ENCODE measurements around the gene OTOS. TPM values are rescaled to one million over a fixed set of nuclear protein-coding genes. Genes with fewer than 3 reads are reported as not detected.

OTOS gene
- total and polyA plus RNA-seq, 2 of the 4 experiments (the other 2 are of a cell fraction) = 0.34 TPM; not detected in 1

DNA sequence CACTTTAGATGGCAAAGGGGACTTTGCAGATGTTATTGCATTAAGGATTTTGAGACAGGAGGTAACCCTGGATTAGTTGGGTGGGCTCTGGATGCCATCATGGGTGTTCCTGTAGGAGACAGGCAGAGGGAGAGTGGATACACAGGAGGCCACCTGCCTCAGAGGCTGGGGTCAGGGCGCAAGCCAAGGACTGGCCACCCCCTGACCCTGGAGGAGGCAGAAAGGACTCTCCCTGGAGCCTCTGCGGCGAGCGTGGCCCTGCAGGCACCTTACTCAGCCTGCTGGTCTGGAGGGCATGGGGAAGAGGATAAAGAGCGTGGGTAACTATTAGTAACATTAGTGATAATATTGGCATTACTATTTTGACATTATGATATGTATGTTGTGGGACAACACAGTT, 21.6 kb upstream of the OTOS start:
- Histone ChIP-seq H3K9ac (ENCODE audit: low read depth, low read length) (no peak overlapping the region), H2AFZ (replicated peaks; ENCODE audit: low read length, poor library complexity) (no peak overlapping the region), H4K91ac (ENCODE audit: insufficient read depth, low read depth, low read length) (no peak overlapping the region), H3K4ac (ENCODE audit: low read depth, low read length) (no peak overlapping the region), H2BK20ac (ENCODE audit: low read depth, low read length) (no peak overlapping the region), H4K5ac (ENCODE audit: low read depth, low read length) (no peak overlapping the region), H3K56ac (ENCODE audit: extremely low read depth, insufficient read depth, low read length) (no peak overlapping the region), H3K4me3 (ENCODE audit: insufficient read depth, low read depth, low read length) (no peak overlapping the region), H3K79me1 (ENCODE audit: low read depth in 1 of 2, low read length in 2 of 2) (no peaks in the 10 kb centered on the region), H3K14ac (replicated peaks; ENCODE audit: low read depth, low read length) (no peak overlapping the region), H4K8ac (ENCODE audit: low read depth in 2 of 2, low read length in 2 of 2) (no peak overlapping the region), H4K20me1 (ENCODE audit: insufficient read depth, low read length) (no peaks in the 10 kb centered on the region), H2BK120ac (ENCODE audit: low read depth, low read length) (no peak overlapping the region), H2AK5ac (ENCODE audit: low read depth, low read length) (no peak overlapping the region), H3K9me3 (ENCODE audit: control insufficient read depth, insufficient read depth, low read length) (no peaks in the 10 kb centered on the region), H2BK15ac (ENCODE audit: low read depth, low read length) (no peak overlapping the region), H3K4me2 (ENCODE audit: low read depth, low read length) (no peak overlapping the region), H3K23ac (ENCODE audit: low read depth, low read length) (no peak overlapping the region), H2BK5ac (ENCODE audit: low read depth, low read length, poor library complexity, severe bottlenecking) (no peak overlapping the region), H3K27me3 (ENCODE audit: control insufficient read depth, insufficient read depth, low read length) (peaks cover 15% of the 10 kb centered on the region; the same call in 1 of the 2 replicates), H3K9me1 (ENCODE audit: insufficient read depth, low read length) (no peaks in the 10 kb centered on the region), H2AK9ac (replicated peaks; ENCODE audit: low read depth, low read length, poor library complexity) (no peak overlapping the region), H3K36me3 (ENCODE audit: control insufficient read depth, insufficient read depth, low read length) (no peaks in the 10 kb centered on the region), H3K27ac (ENCODE audit: insufficient read depth, low read length) (no peak overlapping the region), H3K4me1 (ENCODE audit: control insufficient read depth, insufficient read depth, low read length) (no peaks in the 10 kb centered on the region), H3K18ac (ENCODE audit: low read depth, low read length) (no peak overlapping the region)
- 80% methylated on average over 1 of the region's 5 CpGs; no CpG with 5 or more reads in 1 of the 2 experiments for WGBS, 2 experiments (ENCODE audit: extremely low coverage in 2 of 2, insufficient read length in 1 of 2)
- ChIA-PET POLR2A (ENCODE audit: unreplicated experiment) (no interaction called here), CTCF (no interaction called here)
- in situ Hi-C loops (cut with MboI; ENCODE audit: low sequenced_read_pairs) (no loop called here), intact Hi-C loops (cut with micrococcal nuclease) (no loop called here), dilution Hi-C loops (cut with HindIII; ENCODE audit: low sequenced_read_pairs, unreplicated experiment) (no loop called here)
- BruUV-seq (replicated peaks) = no TSS peak
- DNase-seq (no peak), ATAC-seq (ENCODE audit: low read depth) (no peak)
- TF ChIP-seq MAZ (IDR thresholded peaks at IDR 0.05; ENCODE audit: borderline replicate concordance, low read depth, low read length) = no peak
- no peak for TF ChIP-seq CEBPB (IDR thresholded peaks at IDR 0.05; ENCODE audit: low read depth, low read length)
- TF ChIP-seq, protein P1, sequence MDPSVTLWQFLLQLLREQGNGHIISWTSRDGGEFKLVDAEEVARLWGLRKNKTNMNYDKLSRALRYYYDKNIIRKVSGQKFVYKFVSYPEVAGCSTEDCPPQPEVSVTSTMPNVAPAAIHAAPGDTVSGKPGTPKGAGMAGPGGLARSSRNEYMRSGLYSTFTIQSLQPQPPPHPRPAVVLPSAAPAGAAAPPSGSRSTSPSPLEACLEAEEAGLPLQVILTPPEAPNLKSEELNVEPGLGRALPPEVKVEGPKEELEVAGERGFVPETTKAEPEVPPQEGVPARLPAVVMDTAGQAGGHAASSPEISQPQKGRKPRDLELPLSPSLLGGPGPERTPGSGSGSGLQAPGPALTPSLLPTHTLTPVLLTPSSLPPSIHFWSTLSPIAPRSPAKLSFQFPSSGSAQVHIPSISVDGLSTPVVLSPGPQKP (IDR thresholded peaks at IDR 0.05; ENCODE audit: borderline replicate concordance, low read depth, low read length) = no peak
- TF ChIP-seq NFE2L2 (IDR thresholded peaks at IDR 0.05; ENCODE audit: low read depth, low read length) = no peak
- TF ChIP-seq RAD21 (IDR thresholded peaks at IDR 0.05; ENCODE audit: low read length) = no peak
- no peak for TF ChIP-seq SMC3 (IDR thresholded peaks at IDR 0.05; ENCODE audit: low read depth, low read length)
- no peak for TF ChIP-seq MAFK (IDR thresholded peaks at IDR 0.05; ENCODE audit: low read depth, low read length)
- TF ChIP-seq, protein P2, sequence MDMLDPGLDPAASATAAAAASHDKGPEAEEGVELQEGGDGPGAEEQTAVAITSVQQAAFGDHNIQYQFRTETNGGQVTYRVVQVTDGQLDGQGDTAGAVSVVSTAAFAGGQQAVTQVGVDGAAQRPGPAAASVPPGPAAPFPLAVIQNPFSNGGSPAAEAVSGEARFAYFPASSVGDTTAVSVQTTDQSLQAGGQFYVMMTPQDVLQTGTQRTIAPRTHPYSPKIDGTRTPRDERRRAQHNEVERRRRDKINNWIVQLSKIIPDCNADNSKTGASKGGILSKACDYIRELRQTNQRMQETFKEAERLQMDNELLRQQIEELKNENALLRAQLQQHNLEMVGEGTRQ (IDR thresholded peaks at IDR 0.05; ENCODE audit: low read depth, low read length) = no peak
- TF ChIP-seq, protein P3, sequence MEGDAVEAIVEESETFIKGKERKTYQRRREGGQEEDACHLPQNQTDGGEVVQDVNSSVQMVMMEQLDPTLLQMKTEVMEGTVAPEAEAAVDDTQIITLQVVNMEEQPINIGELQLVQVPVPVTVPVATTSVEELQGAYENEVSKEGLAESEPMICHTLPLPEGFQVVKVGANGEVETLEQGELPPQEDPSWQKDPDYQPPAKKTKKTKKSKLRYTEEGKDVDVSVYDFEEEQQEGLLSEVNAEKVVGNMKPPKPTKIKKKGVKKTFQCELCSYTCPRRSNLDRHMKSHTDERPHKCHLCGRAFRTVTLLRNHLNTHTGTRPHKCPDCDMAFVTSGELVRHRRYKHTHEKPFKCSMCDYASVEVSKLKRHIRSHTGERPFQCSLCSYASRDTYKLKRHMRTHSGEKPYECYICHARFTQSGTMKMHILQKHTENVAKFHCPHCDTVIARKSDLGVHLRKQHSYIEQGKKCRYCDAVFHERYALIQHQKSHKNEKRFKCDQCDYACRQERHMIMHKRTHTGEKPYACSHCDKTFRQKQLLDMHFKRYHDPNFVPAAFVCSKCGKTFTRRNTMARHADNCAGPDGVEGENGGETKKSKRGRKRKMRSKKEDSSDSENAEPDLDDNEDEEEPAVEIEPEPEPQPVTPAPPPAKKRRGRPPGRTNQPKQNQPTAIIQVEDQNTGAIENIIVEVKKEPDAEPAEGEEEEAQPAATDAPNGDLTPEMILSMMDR (conservative IDR thresholded peaks at IDR 0.05; ENCODE audit: low read depth, low read length) = no peak
- no peak for TF ChIP-seq RFX5 (IDR thresholded peaks at IDR 0.05; ENCODE audit: low read depth, low read length)
- no peak for TF ChIP-seq RCOR1 (IDR thresholded peaks at IDR 0.05; ENCODE audit: insufficient replicate concordance, low read length)

All from IMR-90 (cell line).